H7 (cell line): ENCODE data around the gene CFDP1. TPM values are rescaled to one million over a fixed set of nuclear protein-coding genes. Genes with fewer than 3 reads are reported as not detected.
"Not testable (repeated sequence)": the region's sequence is repeated elsewhere in the genome, so short reads cannot be mapped to it uniquely, and the experiment has no call there.

Source experiments
- DNase-seq: peaks from one replicate; pipeline ENCODE4 v3.0.0; 2012
- H3K27me3 ChIP-seq: 2 replicates; pipeline ENCODE4 v1.6.0; 2011; ENCODE audit warnings: mild to moderate bottlenecking, low read length; ENCODE audit not compliant: control insufficient read depth, insufficient read depth
- H3K36me3 ChIP-seq: replicated peaks from 2 replicates; pipeline ENCODE4 v1.5.1; 2011; ENCODE audit warnings: low read length; ENCODE audit not compliant: control insufficient read depth, insufficient read depth
- H3K4me3 ChIP-seq: 2 replicates; pipeline ENCODE4 v1.5.1; 2011; ENCODE audit warnings: low read depth, mild to moderate bottlenecking, control low read depth, low read length, moderate library complexity; ENCODE audit not compliant: insufficient read depth
- total RNA-seq: library from RNA; depleted of rRNA; stranded (reverse); fragments of >200 nt; shearing (Covaris generic); gene quantifications from 2 replicates; pipeline ENCODE4 v1.2.3, GENCODE V29; 2014

The CFDP1 gene
- total RNA-seq, 1 experiment from 2014 or later = 36.0 TPM

DNA sequence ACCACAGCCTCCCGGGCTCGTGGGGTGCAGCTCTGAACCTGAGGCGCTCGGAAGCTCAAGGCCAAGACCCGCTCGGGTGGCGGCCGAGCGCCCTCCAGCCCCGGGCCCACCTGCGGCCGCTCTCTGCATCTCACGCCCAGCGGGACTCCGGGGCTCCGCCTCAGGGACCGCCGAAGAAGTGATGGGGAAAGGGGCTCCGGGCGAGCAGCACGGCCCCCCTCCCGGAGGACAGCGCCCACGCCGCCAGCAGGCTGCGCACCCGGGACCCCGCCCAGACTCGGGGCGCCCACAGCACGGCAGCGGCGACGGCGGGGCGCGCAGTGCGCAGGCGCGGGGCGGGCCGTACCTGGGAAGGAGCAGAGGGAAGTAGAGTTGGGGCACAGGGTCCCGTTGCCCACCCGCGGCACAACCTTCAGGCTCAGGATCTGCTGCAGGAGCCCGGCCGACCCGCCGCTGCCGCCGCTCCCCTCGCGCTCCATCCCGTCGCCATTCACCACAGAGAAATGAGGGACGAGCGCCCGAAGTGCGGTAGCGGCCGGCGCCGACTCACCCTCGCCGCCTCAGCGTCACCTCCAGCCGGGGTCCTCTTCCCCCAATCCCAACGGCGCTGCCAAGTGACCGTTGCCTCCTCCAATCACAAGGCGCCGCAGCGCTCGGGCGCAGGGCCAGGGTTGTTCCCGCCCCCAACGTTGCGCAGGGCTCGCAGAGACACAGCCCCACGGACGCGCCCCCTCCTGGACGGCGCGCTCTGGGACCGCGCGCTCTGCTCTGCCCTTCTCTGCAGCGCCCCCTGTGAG, 31.0 kb upstream of the CFDP1 start, which contains the start of gene TMEM170A:
Gene TMEM170A, minus strand, starts transcription at position 568 of the 797 bp plus-strand sequence. Its CDS starts 89 bp downstream, at position 479.
- H3K27me3 ChIP-seq = no peaks in the 10 kb centered on the region
- H3K4me3 ChIP-seq = peak within 1 kb of the TSS; percentile 96
- no peaks in the 10 kb centered on the region for H3K36me3 ChIP-seq
- DNase-seq = peak; percentile 99

DNA sequence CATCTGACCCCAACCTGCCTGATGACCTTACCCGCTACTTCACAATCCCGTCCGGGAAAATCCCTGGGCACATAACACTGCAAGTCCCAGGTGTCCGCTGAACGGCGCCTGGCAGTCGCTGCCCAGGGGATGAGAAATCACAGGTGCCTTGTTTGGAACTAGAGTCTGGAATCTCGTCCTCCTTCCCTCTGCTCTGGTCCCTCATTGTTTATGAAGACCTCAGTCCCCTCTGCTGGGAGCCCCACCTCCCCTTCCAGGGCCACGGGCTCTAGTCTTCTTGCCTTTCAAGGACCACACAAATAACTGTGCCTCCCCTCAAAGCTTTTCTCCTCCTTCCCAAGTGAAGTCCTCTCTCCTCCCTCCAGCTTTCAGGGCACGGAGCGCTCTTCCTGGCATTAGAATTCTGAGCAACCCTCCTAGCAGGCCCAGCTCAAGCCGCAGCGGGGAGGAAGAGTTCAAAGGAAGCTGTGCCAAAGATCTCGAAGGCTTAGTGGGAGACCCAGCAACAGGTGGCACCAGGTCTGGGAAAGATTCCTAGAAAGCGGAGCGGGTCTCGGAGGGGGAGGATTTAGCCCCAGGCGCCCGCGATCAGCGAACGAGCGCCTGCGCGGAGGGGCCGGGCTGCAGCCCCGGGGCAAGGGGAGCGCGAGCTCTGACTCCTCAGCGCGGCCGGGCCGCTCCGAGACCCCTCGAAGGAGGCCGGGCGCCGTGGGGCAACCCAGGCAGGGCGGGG, 30.3 kb upstream of the CFDP1 start:
- peak overlapping the region; percentile 96 for H3K4me3 ChIP-seq
- not testable (repeated sequence) for H3K27me3 ChIP-seq, H3K36me3 ChIP-seq
- peak; percentile 83 for DNase-seq

DNA sequence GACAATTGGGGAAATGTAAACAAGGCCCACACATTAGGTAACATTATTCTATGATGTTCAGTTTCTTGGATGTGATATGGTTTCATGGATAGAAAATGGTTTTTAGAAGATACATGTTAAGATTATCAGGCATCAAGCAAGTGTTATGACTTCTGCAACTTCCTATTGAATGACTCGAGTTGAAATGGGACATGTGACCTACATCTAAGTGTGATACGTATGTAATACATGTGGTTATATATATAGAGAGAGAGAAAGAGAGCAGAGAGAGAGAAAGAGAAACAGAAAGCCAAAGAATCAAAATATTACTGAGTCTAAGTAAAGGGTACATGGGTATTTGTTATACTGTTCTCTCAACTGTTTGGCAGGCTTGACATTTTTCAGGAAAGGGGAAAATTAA, 29.5 kb upstream of the CFDP1 start:
- Histone ChIP-seq H3K4me3 (no peak overlapping the region), H3K36me3 (no peaks in the 10 kb centered on the region; the same call in 1 of the 2 replicates), H3K27me3 (no peaks in the 10 kb centered on the region)
- DNase-seq = no peak

DNA sequence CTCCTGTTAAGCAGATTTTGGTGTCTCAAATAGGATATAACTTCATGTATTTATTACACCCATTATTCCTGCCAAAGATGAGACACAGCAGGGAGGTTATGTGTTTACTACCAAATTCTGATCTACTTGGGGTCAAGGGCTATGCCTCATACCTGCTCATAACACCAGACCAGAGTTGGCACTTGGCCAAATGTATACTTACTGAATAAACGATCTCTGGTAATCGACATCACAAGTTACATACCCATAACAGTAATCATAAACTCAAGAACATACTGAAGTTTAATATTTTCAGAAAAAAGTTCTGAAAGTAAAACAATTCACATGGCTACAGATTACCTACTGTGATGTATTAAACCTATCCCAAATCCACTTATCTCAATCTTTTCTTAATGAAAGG, 28.3 kb upstream of the CFDP1 start:
- no peaks in the 10 kb centered on the region; the same call in 1 of the 2 replicates for H3K36me3 ChIP-seq
- no peaks in the 10 kb centered on the region for H3K27me3 ChIP-seq
- DNase-seq = no peak
- no peak overlapping the region for H3K4me3 ChIP-seq

DNA sequence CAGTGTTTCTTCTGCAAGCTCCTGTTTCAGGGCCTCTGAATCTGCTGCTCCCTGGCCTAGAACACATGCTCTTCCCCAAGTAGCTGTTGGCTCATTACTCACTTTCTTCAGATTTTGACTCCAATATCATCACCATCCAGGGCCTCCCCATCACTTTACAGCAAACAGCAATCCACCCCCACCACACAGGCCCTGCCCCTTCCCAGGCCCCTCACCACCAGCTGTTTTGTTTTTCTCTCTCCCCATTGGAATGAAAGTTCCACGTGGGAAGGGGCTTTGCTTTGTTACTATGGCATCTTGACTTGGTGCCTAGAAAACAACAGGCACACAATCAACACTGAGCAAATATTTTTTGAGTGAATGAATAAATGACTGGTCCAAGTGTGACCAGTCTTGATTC, 27.1 kb upstream of the CFDP1 start:
- peak; percentile 60 for DNase-seq
- Histone ChIP-seq H3K4me3 (no peak overlapping the region), H3K27me3 (no peaks in the 10 kb centered on the region), H3K36me3 (no peaks in the 10 kb centered on the region; the same call in 1 of the 2 replicates)

DNA sequence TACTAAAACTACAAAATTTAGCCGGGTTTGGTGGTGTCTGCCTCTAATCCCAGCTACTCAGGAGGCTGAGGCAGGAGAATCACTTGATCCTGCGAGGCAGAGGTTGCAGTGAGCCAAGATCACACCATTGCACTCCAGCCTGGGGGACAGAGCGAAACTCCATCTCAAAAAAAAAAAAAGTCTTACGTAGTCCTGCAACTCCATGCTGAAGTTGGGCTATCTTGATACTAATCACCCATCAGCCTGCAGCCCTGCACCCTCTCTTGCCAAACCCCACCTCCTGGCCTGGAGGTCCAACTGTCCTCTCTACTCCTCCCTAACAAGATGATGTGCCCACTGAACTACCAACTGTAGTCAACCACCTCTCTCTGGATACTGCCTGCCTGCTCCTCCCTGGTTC, 26.4 kb upstream of the CFDP1 start:
- no peaks in the 10 kb centered on the region; the same call in 1 of the 2 replicates for H3K36me3 ChIP-seq
- H3K4me3 ChIP-seq = no peak overlapping the region
- H3K27me3 ChIP-seq = no peaks in the 10 kb centered on the region
- DNase-seq = no peak

DNA sequence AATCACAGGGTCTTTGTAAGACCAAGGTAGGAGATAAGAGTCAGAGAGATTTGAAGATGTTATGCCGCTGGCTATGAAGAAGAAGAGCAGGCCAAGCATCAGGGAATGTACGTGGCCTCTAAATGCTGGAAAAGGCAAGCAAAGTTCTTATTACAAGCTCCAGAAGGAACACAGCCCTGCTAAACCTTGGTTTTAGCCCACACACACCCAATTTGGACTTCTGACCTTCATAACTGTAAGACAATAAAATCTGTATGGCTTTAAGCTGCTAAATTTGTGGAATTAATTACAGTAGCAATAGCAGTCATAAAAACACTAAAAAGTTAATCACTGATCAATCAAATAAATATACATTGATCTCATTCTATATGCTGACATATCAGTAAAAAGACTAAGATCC, 25.1 kb upstream of the CFDP1 start:
- Histone ChIP-seq H3K36me3 (no peaks in the 10 kb centered on the region; the same call in 1 of the 2 replicates), H3K27me3 (no peaks in the 10 kb centered on the region), H3K4me3 (no peak overlapping the region)
- DNase-seq = no peak

DNA sequence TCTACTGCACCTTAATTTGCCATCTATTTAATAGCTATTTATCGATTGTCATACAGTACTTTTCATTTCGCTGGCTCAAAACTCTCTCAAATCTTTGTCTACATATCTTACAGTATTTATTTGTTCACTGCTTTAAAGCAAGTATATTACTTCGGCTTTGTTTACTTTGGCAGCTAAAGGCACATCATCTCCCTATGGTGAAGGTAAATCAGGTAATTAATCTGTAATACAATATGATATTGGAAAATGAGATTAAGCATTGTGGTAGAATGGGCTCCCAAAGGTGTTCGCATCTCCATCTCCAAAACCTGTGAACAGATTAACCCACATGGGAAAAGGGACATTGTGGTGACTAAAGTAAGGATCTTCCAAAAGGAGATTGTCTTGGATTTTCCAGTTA, 24.7 kb upstream of the CFDP1 start:
- Histone ChIP-seq H3K4me3 (no peak overlapping the region), H3K27me3 (no peaks in the 10 kb centered on the region), H3K36me3 (no peaks in the 10 kb centered on the region; the same call in 1 of the 2 replicates)
- DNase-seq = no peak

DNA sequence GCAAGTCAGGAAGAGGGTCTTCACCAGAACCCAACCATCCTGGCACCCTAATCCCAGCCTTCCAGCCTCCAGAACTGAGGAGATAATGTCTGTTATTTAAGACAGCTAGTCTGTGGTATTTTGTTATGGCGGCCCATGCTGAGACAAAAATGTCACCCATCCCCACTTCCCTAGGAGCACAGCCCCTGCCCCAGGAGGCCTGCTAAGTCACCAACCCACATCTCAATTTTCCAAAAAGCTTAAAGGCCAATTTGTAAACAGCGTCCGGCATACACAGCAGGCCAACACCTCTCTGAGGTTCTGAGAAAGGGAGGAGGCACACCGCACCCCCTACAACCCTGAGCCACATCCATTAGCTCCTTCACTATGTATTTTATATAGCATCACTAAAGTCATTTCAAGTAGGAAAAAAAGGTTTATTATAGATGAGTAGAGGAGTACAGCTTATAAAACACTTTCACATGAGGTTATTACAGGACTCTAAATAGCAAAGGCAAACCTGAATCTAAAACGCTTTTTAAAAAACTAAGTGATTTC, 24.2 kb upstream of the CFDP1 start:
- Histone ChIP-seq H3K36me3 (no peaks in the 10 kb centered on the region; the same call in 1 of the 2 replicates), H3K4me3 (no peak overlapping the region), H3K27me3 (no peaks in the 10 kb centered on the region)
- no peak for DNase-seq

DNA sequence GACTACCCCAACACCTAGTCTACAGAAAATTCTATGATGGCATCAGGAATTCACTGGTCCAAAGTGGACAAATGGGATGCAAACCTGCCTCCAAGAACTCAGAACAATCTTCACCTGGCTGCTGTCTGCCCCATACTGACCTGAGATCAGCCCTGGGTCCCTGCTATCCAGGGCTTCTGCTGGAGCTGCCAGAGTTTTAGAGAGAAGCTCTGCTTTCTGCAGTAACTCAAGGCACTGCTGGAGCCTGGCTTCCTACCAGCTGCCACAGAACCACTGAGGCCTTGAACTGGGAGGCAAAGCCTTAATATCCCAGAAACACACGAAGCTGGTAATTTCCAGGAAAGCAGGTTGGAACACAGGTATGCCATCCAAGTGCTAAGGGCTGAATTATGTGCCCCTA, 23.7 kb upstream of the CFDP1 start:
- H3K27me3 ChIP-seq = no peaks in the 10 kb centered on the region
- H3K4me3 ChIP-seq = no peak overlapping the region
- no peaks in the 10 kb centered on the region; the same call in 1 of the 2 replicates for H3K36me3 ChIP-seq
- no peak for DNase-seq

DNA sequence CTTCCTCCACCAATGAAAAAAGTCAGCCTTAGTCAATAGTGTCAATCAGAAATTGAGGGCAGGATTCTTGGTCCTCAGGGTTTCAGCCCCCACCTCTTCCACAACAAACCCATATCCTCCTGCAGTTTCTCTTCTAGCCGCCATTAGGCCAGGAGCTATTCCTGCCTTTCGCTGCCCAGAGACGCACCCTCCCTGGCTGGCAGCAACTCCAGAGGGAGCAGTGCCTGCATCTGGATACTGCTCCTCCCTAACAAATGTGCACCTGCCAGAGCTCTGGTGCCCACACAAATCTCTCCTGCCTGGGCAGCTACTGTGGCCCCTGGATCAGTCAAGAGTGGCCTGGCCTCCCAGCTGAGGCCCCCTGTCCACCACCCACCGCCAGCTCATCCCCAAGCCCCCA, 23.2 kb upstream of the CFDP1 start:
- not testable (repeated sequence) for DNase-seq, H3K36me3 ChIP-seq, H3K4me3 ChIP-seq, H3K27me3 ChIP-seq

DNA sequence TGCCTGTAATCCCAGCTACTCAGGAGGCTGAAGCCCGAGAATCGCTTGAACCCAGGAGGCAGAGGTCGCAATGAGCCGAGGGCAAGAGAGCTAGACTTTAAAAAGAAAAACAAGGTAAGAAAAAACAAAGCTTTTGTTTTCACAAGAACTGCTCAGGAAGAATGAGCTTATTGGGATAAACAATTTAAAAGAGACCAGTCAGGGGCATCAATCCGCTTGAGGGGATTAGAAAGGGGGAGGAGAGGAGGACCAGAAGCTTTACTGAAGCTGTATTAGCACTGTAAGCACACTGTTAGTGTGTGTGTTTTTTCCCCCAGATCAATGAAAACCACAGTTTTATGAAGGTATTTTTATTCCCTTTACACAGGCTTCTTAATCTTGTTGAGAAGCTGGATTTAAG, 22.4 kb upstream of the CFDP1 start:
- no peaks in the 10 kb centered on the region for H3K27me3 ChIP-seq
- no peak for DNase-seq
- H3K36me3 ChIP-seq = peaks cover 2% of the 10 kb centered on the region; the same call in 1 of the 2 replicates
- H3K4me3 ChIP-seq = no peak overlapping the region

DNA sequence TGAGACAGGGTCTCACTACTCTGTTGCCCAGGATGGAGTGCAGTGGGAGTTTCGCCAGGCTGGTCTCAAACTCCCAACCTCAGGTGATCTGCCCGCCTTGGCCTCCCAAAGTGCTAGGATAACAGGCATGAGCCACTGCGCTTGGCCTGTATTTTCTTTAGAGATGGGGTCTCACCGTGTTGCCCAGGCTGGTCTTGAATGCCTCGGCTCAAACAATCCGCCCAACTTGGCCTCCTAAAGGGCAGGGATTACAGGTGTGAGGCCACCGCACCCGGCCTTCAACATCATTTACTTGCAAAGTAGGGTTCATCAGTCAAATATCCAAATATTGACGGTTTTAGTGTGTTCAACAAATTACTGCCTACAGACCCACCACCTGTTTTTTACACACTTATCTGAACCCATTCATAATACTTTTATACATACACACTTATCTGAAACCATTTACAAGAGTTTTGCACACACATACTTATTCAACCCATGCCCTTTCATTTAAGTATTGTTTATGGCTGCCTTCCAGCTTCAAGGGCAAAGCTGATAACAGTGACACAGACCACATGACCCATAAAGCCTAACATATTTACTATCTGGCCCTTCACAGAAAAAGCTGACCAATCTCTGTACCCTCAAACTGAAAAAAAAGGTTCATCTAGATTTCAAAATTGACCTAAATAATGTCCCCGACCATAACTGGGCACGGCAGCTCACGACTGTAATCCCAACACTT, 19.3 kb upstream of the CFDP1 start:
- H3K27me3 ChIP-seq = no peaks in the 10 kb centered on the region
- no peak for DNase-seq
- H3K36me3 ChIP-seq = peaks cover 2% of the 10 kb centered on the region; the same call in 1 of the 2 replicates
- no peak overlapping the region for H3K4me3 ChIP-seq

DNA sequence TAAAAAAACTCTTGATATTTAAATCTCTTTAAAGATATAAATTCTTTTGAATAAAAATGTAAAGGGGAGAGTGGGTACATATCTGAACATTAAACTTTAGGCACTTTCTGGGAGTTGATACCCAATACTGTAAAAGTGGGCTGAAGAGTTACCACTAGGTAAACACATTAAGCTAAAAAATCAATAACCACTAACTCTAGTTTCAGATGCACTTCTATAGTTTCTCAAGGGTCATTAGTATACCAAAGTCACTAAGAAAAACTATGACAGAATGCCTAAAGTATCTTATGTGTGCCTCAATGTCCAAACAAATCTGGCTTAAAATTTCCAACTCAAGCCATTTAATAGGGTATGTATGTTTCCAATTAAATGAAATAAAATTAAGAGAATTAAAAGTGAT, 13.1 kb upstream of the CFDP1 start:
- H3K4me3 ChIP-seq = no peak overlapping the region
- H3K36me3 ChIP-seq = peaks cover 1% of the 10 kb centered on the region
- H3K27me3 ChIP-seq = no peaks in the 10 kb centered on the region
- no peak for DNase-seq
